SU-DHL-6 (cell line): ENCODE data around the gene NAV1.

Experiments used
- H2AFZ ChIP-seq: fragments of 200-600 bp; sonication (generic); 2 replicates; pipeline ENCODE4 v1.6.1; 2014; ENCODE audit warnings: low read depth, mild to moderate bottlenecking, moderate library complexity, mixed read lengths, antibody characterized with exemption, low read length; ENCODE audit not compliant: severe bottlenecking
- H3F3A ChIP-seq: fragments of 200-600 bp; shearing (Covaris generic); 2 replicates; pipeline ENCODE4 v1.6.0; 2016; ENCODE audit warnings: antibody characterized with exemption, mild to moderate bottlenecking; ENCODE audit not compliant: insufficient read depth
- H3K27ac ChIP-seq: fragments of 200-600 bp; sonication (generic); 2 replicates; pipeline ENCODE4 v1.5.1; 2016; ENCODE audit warnings: low read depth, mild to moderate bottlenecking, low read length, moderate library complexity, mixed read lengths
- H3K27me3 ChIP-seq: fragments of 200-600 bp; sonication (generic), shearing (Covaris generic); 2 replicates; pipeline ENCODE4 v1.6.0; 2014; ENCODE audit warnings: mild to moderate bottlenecking, low read length
- H3K36me3 ChIP-seq: fragments of 200-600 bp; sonication (generic); 2 replicates; pipeline ENCODE4 v1.6.1; 2014; ENCODE audit warnings: mild to moderate bottlenecking, low read length, mixed read lengths
- H3K4me2 ChIP-seq: fragments of 300-600, 200-600 bp; shearing (Covaris generic), sonication (generic); 2 replicates; pipeline ENCODE4 v1.6.0; 2014; ENCODE audit warnings: low read length, low read depth, mild to moderate bottlenecking; ENCODE audit not compliant: poor library complexity, severe bottlenecking
- H3K4me3 ChIP-seq: fragments of 200-600 bp; sonication (generic); 2 replicates; pipeline ENCODE4 v1.5.1; 2014; ENCODE audit warnings: antibody characterized with exemption, low read length, mild to moderate bottlenecking, mixed read lengths; ENCODE audit not compliant: insufficient read depth, poor library complexity, severe bottlenecking
- H3K79me2 ChIP-seq: fragments of 200-600 bp; sonication (generic); 2 replicates; pipeline ENCODE4 v1.6.1; 2014; ENCODE audit warnings: mild to moderate bottlenecking, low read length, moderate library complexity; ENCODE audit not compliant: insufficient read depth
- H3K9ac ChIP-seq: fragments of 200-600 bp; sonication (generic); 2 replicates; pipeline ENCODE4 v1.7.0; 2014; ENCODE audit warnings: mild to moderate bottlenecking, low read length
- H3K9me2 ChIP-seq: fragments of 200-600 bp; sonication (generic); replicated peaks from 2 replicates; pipeline ENCODE4 v1.6.1; 2014; ENCODE audit warnings: low read length; ENCODE audit not compliant: insufficient read depth
- H3K9me3 ChIP-seq: fragments of 200-600 bp; sonication (generic); 2 replicates; pipeline ENCODE4 v1.6.1; 2014; ENCODE audit warnings: low read length, mixed read lengths; ENCODE audit not compliant: insufficient read depth
- H4K20me1 ChIP-seq: fragments of 200-600 bp; sonication (generic); 2 replicates; pipeline ENCODE4 v1.6.1; 2014; ENCODE audit warnings: low read depth, mild to moderate bottlenecking, antibody characterized with exemption, low read length, moderate library complexity, mixed read lengths
- EZH2phosphoT487 ChIP-seq: fragments of 200-600 bp; sonication (generic), shearing (Covaris generic); conservative IDR thresholded peaks from 2 replicates; pipeline ENCODE4 v1.6.1; 2018; ENCODE audit warnings: mild to moderate bottlenecking, antibody characterized with exemption, low read length, moderate library complexity, mixed read lengths
- TF ChIP-seq, protein P1 (sequence below): fragments of 200-600 bp; sonication (generic); IDR thresholded peaks from one replicate; pipeline ENCODE4 v1.5.1; 2017; ENCODE audit warnings: antibody characterized with exemption, mild to moderate bottlenecking, low read length, moderate library complexity; ENCODE audit not compliant: insufficient read depth, poor library complexity, severe bottlenecking

The NAV1 gene

DNA sequence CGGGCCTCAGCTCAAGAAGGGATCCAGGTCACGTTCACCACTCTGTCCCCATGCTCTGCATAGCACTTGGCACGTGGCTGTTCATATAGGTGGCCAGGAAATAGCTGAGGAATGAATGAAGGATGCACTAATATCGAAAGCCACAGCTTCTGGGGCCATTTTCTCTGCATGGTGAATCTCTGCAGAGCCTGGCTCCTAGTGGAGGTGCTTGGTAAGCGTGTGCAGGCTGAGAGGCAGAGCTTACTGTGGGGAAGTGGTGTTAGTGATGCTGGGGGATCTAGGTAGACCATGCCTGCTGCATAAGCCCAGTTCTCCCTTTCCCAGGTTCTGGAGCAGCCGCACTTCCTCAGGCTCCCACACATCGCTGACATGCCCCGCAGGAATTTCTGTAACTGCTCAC is 40.3 kb upstream of the NAV1 start:
- Histone ChIP-seq H3K4me3 (no peak overlapping the region), H3F3A (no peaks in the 10 kb centered on the region), H4K20me1 (no peaks in the 10 kb centered on the region), H3K9me2 (no peaks in the 10 kb centered on the region), H3K79me2 (no peaks in the 10 kb centered on the region), H3K36me3 (no peaks in the 10 kb centered on the region), H3K9ac (no peak overlapping the region), H3K9me3 (no peaks in the 10 kb centered on the region), H3K27me3 (no peaks in the 10 kb centered on the region), H3K27ac (no peak overlapping the region), H2AFZ (no peak overlapping the region), H3K4me2 (no peak overlapping the region)
- no peak for TF ChIP-seq EZH2phosphoT487
- TF ChIP-seq, protein P1, sequence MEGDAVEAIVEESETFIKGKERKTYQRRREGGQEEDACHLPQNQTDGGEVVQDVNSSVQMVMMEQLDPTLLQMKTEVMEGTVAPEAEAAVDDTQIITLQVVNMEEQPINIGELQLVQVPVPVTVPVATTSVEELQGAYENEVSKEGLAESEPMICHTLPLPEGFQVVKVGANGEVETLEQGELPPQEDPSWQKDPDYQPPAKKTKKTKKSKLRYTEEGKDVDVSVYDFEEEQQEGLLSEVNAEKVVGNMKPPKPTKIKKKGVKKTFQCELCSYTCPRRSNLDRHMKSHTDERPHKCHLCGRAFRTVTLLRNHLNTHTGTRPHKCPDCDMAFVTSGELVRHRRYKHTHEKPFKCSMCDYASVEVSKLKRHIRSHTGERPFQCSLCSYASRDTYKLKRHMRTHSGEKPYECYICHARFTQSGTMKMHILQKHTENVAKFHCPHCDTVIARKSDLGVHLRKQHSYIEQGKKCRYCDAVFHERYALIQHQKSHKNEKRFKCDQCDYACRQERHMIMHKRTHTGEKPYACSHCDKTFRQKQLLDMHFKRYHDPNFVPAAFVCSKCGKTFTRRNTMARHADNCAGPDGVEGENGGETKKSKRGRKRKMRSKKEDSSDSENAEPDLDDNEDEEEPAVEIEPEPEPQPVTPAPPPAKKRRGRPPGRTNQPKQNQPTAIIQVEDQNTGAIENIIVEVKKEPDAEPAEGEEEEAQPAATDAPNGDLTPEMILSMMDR: no peak

- H3K27me3 ChIP-seq: no peaks in the 10 kb centered on the region
- no peaks in the 10 kb centered on the region for H3K36me3 ChIP-seq
- no peak overlapping the region for H2AFZ ChIP-seq
- H3K27ac ChIP-seq: no peak overlapping the region
- no peak overlapping the region for H3K4me2 ChIP-seq
- H3K9me3 ChIP-seq: no peaks in the 10 kb centered on the region
- H4K20me1 ChIP-seq: no peaks in the 10 kb centered on the region
- H3F3A ChIP-seq: no peaks in the 10 kb centered on the region
- no peak overlapping the region for H3K4me3 ChIP-seq
- no peak overlapping the region for H3K9ac ChIP-seq
- TF ChIP-seq EZH2phosphoT487: no peak
- TF ChIP-seq, protein P1: no peak
- no peaks in the 10 kb centered on the region for H3K9me2 ChIP-seq
- no peaks in the 10 kb centered on the region for H3K79me2 ChIP-seq
Observed at GRCh38 chr1:201499191-201499590, 39.7 kb upstream of the NAV1 start.

GRCh38 chr1:201499795-201500669 is 38.9 kb upstream of the NAV1 start:
- Histone ChIP-seq H3K9ac (no peak overlapping the region), H3K27ac (no peak overlapping the region)

More at GRCh38 chr1:201499795-201500669, 38.9 kb upstream of the NAV1 start:
- no peak overlapping the region for H3K4me3 ChIP-seq
- H3K9me3 ChIP-seq: no peaks in the 10 kb centered on the region
- H4K20me1 ChIP-seq: no peaks in the 10 kb centered on the region
- H3K36me3 ChIP-seq: no peaks in the 10 kb centered on the region
- H3K27me3 ChIP-seq: no peaks in the 10 kb centered on the region
- no peak overlapping the region for H2AFZ ChIP-seq
- no peaks in the 10 kb centered on the region for H3K9me2 ChIP-seq
- H3F3A ChIP-seq: no peaks in the 10 kb centered on the region
- H3K4me2 ChIP-seq: no peak overlapping the region
- TF ChIP-seq, protein P1: no peak
- H3K79me2 ChIP-seq: no peaks in the 10 kb centered on the region
